Esophagus muscularis mucosa (tissue), 4 donors: ENCODE results near the gene ACOT8. TPM values are rescaled to one million over a fixed set of nuclear protein-coding genes. Genes with fewer than 3 reads are reported as not detected.
A peak's percentile ranks its signal among the peaks of the same experiment; 100 is the strongest.

Source experiments
- DNase-seq: peaks from one replicate; pipeline ENCODE4 v3.0.0-alpha.2; 2017; ENCODE audit errors: extremely low spot score
- H3K27ac ChIP-seq, 4 donors: fragments of 200-600 bp; sonication (generic); replicated peaks in 1 of 4; 1 replicate in 3 of 4; 2 replicates in 1 of 4; pipeline ENCODE4 v1.5.1; 2016 to 2019; ENCODE audit warnings: mild to moderate bottlenecking in 1 of 4
- H3K27me3 ChIP-seq, 4 donors: fragments of 200-600 bp; sonication (generic); one replicate each; pipeline versions ENCODE4 v1.5.1 to v1.6.0; 2016 to 2019
- H3K36me3 ChIP-seq, 4 donors: fragments of 200-600 bp; sonication (generic); one replicate each; pipeline ENCODE4 v1.5.1; 2016 to 2019
- H3K4me1 ChIP-seq, 4 donors: fragments of 200-600 bp; sonication (generic); one replicate each; pipeline ENCODE4 v1.5.1; 2016 to 2019
- H3K4me3 ChIP-seq, 4 donors: fragments of 200-600 bp; sonication (generic); 1 replicate in 2 of 4; 2 replicates in 2 of 4; pipeline ENCODE4 v1.5.1; 2016 to 2019; ENCODE audit warnings: mild to moderate bottlenecking in 4 of 4, moderate library complexity in 1 of 4
- H3K9me3 ChIP-seq, 4 donors: fragments of 200-600 bp; sonication (generic); 1 replicate in 3 of 4; 2 replicates in 1 of 4; pipeline ENCODE4 v1.5.1; 2016 to 2019
- EP300 ChIP-seq: sonication (generic); formaldehyde crosslinking; IDR thresholded peaks from one replicate; pipeline ENCODE4 v1.6.1; 2017; ENCODE audit warnings: antibody characterized with exemption
- POLR2A ChIP-seq: fragments of 450-650 bp; IDR thresholded peaks from one replicate; pipeline ENCODE4 v1.6.1; 2017; ENCODE audit warnings: antibody characterized with exemption, moderate library complexity, mild to moderate bottlenecking, low read depth
- POLR2AphosphoS5 ChIP-seq, 2 donors: sonication (generic); formaldehyde crosslinking; IDR thresholded peaks; one replicate each; pipeline ENCODE4 v1.6.1; 2017; ENCODE audit warnings: antibody characterized with exemption in 2 of 2
- WGBS: methylation state at CpG from one replicate; pipeline ENCODE4 v1.1.5; 2018; 5-methylcytosine and 5-hydroxymethylcytosine counted together
- intact Hi-C: fragments of 100-400 bp; cut with DNase I; formaldehyde crosslinking; loops from one replicate; pipeline ENCODE4 v1.15.1; 2023
- total RNA-seq, 4 donors: library from RNA; depleted of rRNA; stranded (reverse); fragments of >200 nt; gene quantifications; one replicate each; pipeline versions ENCODE4 v1.1.0 to v1.2.1, GENCODE V29; 2016
- TF ChIP-seq, protein P1 (sequence below), 3 experiments: fragments of 200-600 bp in 2 of 3; fragments of 450-650 bp in 1 of 3; sonication (generic) in 2 of 3; IDR thresholded peaks; one replicate each; pipeline ENCODE4 v1.5.1; 2017 to 2019; ENCODE audit warnings: antibody characterized with exemption in 3 of 3, mild to moderate bottlenecking in 2 of 3, moderate library complexity in 1 of 3

The ACOT8 gene
- total RNA-seq, 4 donors from 2014 or later, result 30.0 to 41.9 (median 33.7) TPM

GRCh38 chr20:45867136-45867818, 10.1 kb upstream of the ACOT8 start:
- DNase-seq, result no peak
- WGBS, result 78% methylated on average over 6 of the region's 6 CpGs
- Histone ChIP-seq H3K4me3 (no peak overlapping the region), H3K27ac (peak overlapping the region in 2 of 4 donors; percentile 10 to 19), H3K27me3 (no peaks in the 10 kb centered on the region), H3K4me1 (peaks cover 0 to 12% (median 10%) of the 10 kb centered on the region in 4 donors), H3K9me3 (no peaks in the 10 kb centered on the region), H3K36me3 (peaks cover 0 to 3% (median 0%) of the 10 kb centered on the region in 4 donors)
- no peak for TF ChIP-seq POLR2A
- TF ChIP-seq, protein P1, sequence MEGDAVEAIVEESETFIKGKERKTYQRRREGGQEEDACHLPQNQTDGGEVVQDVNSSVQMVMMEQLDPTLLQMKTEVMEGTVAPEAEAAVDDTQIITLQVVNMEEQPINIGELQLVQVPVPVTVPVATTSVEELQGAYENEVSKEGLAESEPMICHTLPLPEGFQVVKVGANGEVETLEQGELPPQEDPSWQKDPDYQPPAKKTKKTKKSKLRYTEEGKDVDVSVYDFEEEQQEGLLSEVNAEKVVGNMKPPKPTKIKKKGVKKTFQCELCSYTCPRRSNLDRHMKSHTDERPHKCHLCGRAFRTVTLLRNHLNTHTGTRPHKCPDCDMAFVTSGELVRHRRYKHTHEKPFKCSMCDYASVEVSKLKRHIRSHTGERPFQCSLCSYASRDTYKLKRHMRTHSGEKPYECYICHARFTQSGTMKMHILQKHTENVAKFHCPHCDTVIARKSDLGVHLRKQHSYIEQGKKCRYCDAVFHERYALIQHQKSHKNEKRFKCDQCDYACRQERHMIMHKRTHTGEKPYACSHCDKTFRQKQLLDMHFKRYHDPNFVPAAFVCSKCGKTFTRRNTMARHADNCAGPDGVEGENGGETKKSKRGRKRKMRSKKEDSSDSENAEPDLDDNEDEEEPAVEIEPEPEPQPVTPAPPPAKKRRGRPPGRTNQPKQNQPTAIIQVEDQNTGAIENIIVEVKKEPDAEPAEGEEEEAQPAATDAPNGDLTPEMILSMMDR (IDR thresholded peaks at IDR 0.05), result no peak
- no peak for TF ChIP-seq EP300
- no peak for TF ChIP-seq POLR2AphosphoS5 (IDR thresholded peaks at IDR 0.05)
- intact Hi-C loops, result no loop called here

DNA sequence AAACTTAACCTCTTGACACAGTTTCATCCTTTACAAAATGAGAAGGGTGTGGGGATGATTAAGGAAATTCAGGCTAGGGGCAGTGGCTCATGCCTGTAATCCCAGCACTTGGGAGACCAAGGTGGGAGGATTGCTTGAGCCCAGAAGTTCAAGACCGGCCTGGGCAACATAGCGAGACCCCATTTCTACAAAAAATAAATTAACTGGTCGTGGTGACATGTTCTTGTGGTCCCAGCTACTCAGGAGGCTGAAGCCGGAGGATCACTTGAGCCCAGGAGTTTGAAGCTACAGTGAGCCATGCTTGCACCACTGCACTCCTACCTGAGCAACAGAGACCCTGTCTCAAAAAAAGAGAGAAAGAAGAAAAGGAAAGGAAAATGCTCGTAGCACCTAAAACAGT, 9.3 kb upstream of the ACOT8 start:
- intact Hi-C loops, result no loop called here
- TF ChIP-seq POLR2A (no peak), POLR2AphosphoS5 (IDR thresholded peaks at IDR 0.05) (no peak), EP300 (no peak)
- TF ChIP-seq, protein P1 (IDR thresholded peaks at IDR 0.05), result no peak
- Histone ChIP-seq H3K36me3 (peaks cover 0 to 3% (median 0%) of the 10 kb centered on the region in 4 donors), H3K27ac (no peak overlapping the region), H3K9me3 (no peaks in the 10 kb centered on the region), H3K4me1 (peaks cover 0 to 12% (median 10%) of the 10 kb centered on the region in 4 donors), H3K4me3 (no peak overlapping the region), H3K27me3 (no peaks in the 10 kb centered on the region)
- DNase-seq, result no peak
- 86% methylated on average over 5 of the region's 5 CpGs for WGBS

GRCh38 chr20:45863543-45864470, 6.6 kb upstream of the ACOT8 start:
- no peaks in the 10 kb centered on the region for H3K27me3 ChIP-seq
- 90% methylated on average over 7 of the region's 7 CpGs for WGBS

GRCh38 chr20:45861221-45862075, 4.3 kb upstream of the ACOT8 start:
- TF ChIP-seq POLR2AphosphoS5 (IDR thresholded peaks at IDR 0.05) (no peak), EP300 (no peak), POLR2A (no peak)
- TF ChIP-seq, protein P1 (IDR thresholded peaks at IDR 0.05), result no peak
- Histone ChIP-seq H3K36me3 (no peaks in the 10 kb centered on the region), H3K4me3 (no peak overlapping the region), H3K27me3 (no peaks in the 10 kb centered on the region), H3K9me3 (no peaks in the 10 kb centered on the region), H3K27ac (no peak overlapping the region), H3K4me1 (peaks cover 9 to 25% (median 19%) of the 10 kb centered on the region in 4 donors)
- DNase-seq, result no peak
- WGBS, result 95% methylated on average over 7 of the region's 7 CpGs
- intact Hi-C loops, result no loop called here

More at GRCh38 chr20:45863543-45864470, 6.6 kb upstream of the ACOT8 start:
- TF ChIP-seq, protein P1 (IDR thresholded peaks at IDR 0.05), result no peak
- TF ChIP-seq POLR2AphosphoS5 (IDR thresholded peaks at IDR 0.05) (no peak), POLR2A (no peak), EP300 (no peak)
- intact Hi-C loops, result no loop called here
- Histone ChIP-seq H3K4me1 (peaks cover 0 to 18% (median 13%) of the 10 kb centered on the region in 4 donors), H3K4me3 (no peak overlapping the region), H3K27ac (no peak overlapping the region), H3K36me3 (no peaks in the 10 kb centered on the region), H3K9me3 (no peaks in the 10 kb centered on the region)
- DNase-seq, result no peak
